Fibroblast of gingiva (primary cell): ENCODE results near the gene RGS6.

Source experiments
- DNase-seq: peaks from one replicate; pipeline ENCODE4 v3.0.0-alpha.2; 2011; ENCODE audit warnings: low read depth

RGS6 gene

GRCh38 chr14:72164420-72165228 lies 232.4 kb downstream of the RGS6 start:
- no peak for DNase-seq

- no peak for DNase-seq
Measured at GRCh38 chr14:72165229-72165698, 233.0 kb downstream of the RGS6 start.

- no peak for DNase-seq
Measured at GRCh38 chr14:72169521-72169920, 237.3 kb downstream of the RGS6 start.

GRCh38 chr14:72172049-72172448 lies 239.8 kb downstream of the RGS6 start:
- DNase-seq, result no peak

GRCh38 chr14:72172597-72172996 lies 240.4 kb downstream of the RGS6 start:
- no peak for DNase-seq

GRCh38 chr14:72173038-72173720 lies 240.9 kb downstream of the RGS6 start:
- DNase-seq, result no peak

- DNase-seq, result no peak
Measured at GRCh38 chr14:72177251-72177650, 245.0 kb downstream of the RGS6 start.

- DNase-seq, result no peak
Measured at GRCh38 chr14:72178517-72178916, 246.3 kb downstream of the RGS6 start.

- no peak for DNase-seq
Measured at GRCh38 chr14:72182708-72183432, 250.6 kb downstream of the RGS6 start.

- DNase-seq, result no peak
Measured at GRCh38 chr14:72183631-72184030, 251.4 kb downstream of the RGS6 start.

- DNase-seq, result no peak
Measured at GRCh38 chr14:72186523-72186922, 254.3 kb downstream of the RGS6 start.

GRCh38 chr14:72196237-72197015 lies 264.2 kb downstream of the RGS6 start:
- DNase-seq, result no peak

- no peak for DNase-seq
Measured at GRCh38 chr14:72201645-72202044, 269.4 kb downstream of the RGS6 start.

- no peak for DNase-seq
Measured at GRCh38 chr14:72213424-72213823, 281.2 kb downstream of the RGS6 start.

GRCh38 chr14:72215080-72215479 lies 282.9 kb downstream of the RGS6 start:
- DNase-seq, result no peak

- DNase-seq, result no peak
Measured at GRCh38 chr14:72217135-72217534, 284.9 kb downstream of the RGS6 start.

- no peak for DNase-seq
Measured at GRCh38 chr14:72222046-72222445, 289.8 kb downstream of the RGS6 start.

GRCh38 chr14:72236629-72237028 lies 304.4 kb downstream of the RGS6 start:
- no peak for DNase-seq

GRCh38 chr14:72237722-72238666 lies 305.8 kb downstream of the RGS6 start:
- DNase-seq, result no peak
